ENCODE data around the gene SAMD14.
A peak's percentile ranks its signal among the peaks of the same experiment; 100 is the strongest.

SAMD14 gene

GRCh38 chr17:50132104-50132794 lies 2.3 kb upstream of the SAMD14 start:
- DNase-seq = no peak

GRCh38 chr17:50130559-50131305 lies 772 bp upstream of the SAMD14 start:
- DNase-seq = no peak

GRCh38 chr17:50129353-50129727 lies 620 bp downstream of the SAMD14 start:
- no peak for DNase-seq

- no peak for DNase-seq
These were observed 1.3 kb downstream of the SAMD14 start for GRCh38 chr17:50128441-50129352.

DNA sequence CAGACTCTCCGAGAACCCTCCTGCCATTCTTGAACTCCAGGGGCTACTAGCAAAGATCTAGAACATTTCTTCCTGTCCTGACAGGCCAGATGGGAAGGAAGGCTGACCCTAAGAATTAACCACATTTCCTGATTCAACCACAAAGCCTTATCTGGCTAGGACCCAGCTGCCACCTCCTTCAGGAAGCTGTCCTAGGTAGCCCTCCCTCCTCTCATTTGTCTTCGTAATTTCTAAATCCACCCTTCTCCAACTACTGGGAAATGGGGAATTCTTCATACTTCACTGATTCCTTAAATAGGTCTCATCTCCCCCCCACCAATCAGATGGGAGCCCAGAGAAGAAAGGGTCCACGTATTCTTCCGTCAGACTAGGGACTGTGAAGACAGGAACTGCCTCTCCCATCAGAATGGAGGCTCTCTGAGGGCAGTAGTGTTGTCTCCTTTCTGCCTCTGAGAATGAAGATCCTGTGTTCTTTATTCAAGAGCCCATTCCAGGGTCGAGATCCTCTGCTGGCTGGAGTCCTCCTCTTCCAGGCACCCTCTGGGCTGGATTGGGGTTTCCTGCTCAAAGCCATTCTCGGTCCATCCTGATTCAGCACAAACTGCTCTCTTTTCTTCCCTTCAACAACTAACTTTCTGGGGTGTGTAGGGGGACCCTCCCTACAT lies 2.1 kb downstream of the SAMD14 start:
- DNase-seq = no peak

- DNase-seq = no peak
These were observed 4.5 kb downstream of the SAMD14 start for GRCh38 chr17:50125420-50125997.

- no peak for DNase-seq
These were observed 6.2 kb downstream of the SAMD14 start for GRCh38 chr17:50123649-50124349.

GRCh38 chr17:50122945-50123344 lies 7.0 kb downstream of the SAMD14 start:
- DNase-seq = no peak

GRCh38 chr17:50120475-50121253 lies 9.3 kb downstream of the SAMD14 start:
- no peak for DNase-seq

DNA sequence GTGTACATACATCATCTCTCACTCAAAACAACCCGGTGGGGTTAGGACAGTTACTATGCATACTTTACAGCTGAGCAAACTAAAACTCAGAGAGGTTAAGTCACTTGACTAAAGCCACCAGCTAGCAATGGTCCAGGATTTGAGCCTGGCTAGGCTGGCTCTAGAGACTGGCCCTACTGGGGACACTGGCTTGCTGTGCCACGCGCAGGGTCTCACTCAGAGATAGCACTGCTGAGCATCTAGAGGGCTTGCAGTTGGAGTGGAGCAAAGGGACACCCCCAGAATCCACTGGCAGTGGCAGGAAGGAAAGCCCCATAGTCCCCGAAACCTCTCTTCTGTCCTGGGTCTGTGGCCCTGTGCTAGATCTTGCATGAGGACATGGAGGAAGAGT lies 11.1 kb downstream of the SAMD14 start:
- no peak for DNase-seq

- no peak for DNase-seq
These were observed 11.7 kb downstream of the SAMD14 start for GRCh38 chr17:50118076-50118827.

DNA sequence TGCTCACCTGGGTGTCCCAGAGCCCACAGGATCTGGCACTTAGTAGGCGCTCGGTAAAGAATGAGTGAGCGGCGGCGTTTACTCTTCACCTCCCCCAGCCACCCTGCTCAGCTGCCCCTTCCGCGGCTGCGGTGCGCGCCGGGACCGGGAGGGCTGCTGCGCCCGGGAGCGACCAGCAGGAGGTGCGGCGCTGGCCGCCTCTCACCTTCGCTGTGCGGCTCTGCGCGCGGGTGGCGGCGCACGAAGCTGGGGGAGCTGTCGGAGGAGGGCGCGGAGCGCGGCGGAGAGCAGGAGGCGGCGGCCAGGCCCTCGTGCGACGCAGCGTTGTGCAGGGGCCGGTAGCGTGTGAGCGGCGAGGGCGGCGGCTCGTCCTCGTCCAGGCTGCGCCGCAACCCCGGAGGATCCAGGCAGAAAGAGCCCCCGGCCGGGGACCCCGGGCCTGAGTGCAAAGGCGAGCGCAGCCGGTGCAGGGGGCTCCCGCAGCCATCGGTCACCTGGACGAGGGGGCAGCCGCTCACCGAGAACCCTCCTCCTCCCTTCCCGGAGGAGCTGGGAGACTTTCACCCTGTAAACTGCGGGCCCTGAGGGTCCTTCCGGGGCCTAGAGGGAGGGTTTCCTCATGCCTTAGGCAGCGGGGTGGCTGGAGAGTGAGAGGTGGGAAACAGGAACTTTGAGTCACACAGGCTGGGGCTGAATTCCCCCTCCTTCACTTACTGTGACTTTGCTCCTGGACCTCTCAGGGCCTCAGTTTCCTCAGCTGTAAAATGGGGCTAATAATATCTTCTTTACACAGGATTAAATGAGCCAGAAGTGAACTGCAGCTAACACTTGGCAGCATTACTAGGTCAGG lies 12.5 kb downstream of the SAMD14 start:
- peak; percentile 69 for DNase-seq

DNA sequence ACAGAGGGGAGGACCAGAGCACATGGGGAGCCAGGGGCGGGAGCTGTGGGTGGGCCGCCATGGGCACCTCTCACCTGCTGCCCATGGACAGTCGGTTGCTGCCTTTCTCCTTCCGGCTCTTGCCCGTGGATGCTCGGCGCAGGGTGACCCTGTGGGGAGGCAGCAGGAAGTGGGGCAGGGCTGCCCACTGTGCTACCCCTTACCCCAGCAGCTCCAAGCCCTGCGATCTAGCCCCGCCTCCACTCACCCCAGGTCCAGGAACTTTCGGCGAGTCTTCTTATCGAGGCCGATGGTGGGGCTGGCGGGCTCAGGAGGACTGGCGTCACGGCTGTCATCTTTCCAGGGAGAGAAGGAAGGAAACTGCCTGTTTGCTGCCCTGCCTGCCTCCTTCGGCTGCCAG lies 14.2 kb downstream of the SAMD14 start:
- DNase-seq = no peak

DNA sequence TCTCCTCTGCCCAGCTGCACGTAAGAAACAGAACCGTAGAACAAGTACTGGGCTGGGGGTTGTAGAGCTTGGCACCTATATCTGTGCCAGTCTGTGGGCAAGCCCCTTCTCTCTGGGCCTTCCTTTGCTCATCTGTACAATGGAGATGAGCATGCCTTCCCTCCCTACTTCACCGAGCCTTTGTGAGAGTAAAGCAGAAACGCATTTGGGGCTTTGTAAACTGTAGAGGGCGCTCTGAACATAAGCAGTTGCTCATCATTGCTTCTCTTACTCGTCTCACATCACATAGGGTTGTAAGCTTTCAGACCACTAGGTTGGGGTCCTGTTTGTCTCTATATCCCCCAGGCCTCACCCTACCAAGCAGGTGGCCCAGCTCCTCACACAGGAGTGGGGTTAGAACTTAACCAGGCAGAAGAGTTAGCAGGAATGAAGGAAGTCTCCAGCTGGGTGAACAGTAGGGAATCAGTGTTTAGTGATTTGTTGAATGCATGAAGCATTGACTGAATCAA lies 15.1 kb downstream of the SAMD14 start:
- peak; percentile 70 for DNase-seq

GRCh38 chr17:50114401-50114800 lies 15.6 kb downstream of the SAMD14 start:
- DNase-seq = no peak

- no peak for DNase-seq
These were observed 16.2 kb downstream of the SAMD14 start for GRCh38 chr17:50113624-50114320.

- DNase-seq = no peak
These were observed 17.3 kb downstream of the SAMD14 start for GRCh38 chr17:50112694-50113093.
